HepG2 (cell line): ENCODE data around the gene MNT. TPM values are rescaled to one million over a fixed set of nuclear protein-coding genes. Genes with fewer than 3 reads are reported as not detected.

Experiments
- EED ChIP-seq: sonication (generic); formaldehyde crosslinking; IDR thresholded peaks from 2 replicates; pipeline ENCODE4 v1.5.0; 2020; ENCODE audit warnings: mild to moderate bottlenecking, missing genetic modification reagents
- GPN1 ChIP-seq: sonication (generic); formaldehyde crosslinking; IDR thresholded peaks from 2 replicates; pipeline ENCODE4 v1.5.1; 2020; ENCODE audit warnings: missing genetic modification reagents, borderline replicate concordance
- KDM5A ChIP-seq: fragments of 200-600 bp; sonication (generic); IDR thresholded peaks from 2 replicates; pipeline ENCODE4 v1.7.0; 2018; ENCODE audit warnings: antibody characterized with exemption, mild to moderate bottlenecking, low read length, borderline replicate concordance
- PRMT3 ChIP-seq: sonication (generic); formaldehyde crosslinking; IDR thresholded peaks from 2 replicates; pipeline ENCODE4 v1.8.1; 2022; ENCODE audit warnings: low read depth, mild to moderate bottlenecking, moderate library complexity, missing genetic modification reagents, borderline replicate concordance
- SATB2 ChIP-seq: sonication (generic); formaldehyde crosslinking; IDR thresholded peaks from 2 replicates; pipeline ENCODE4 v1.5.0; 2020; ENCODE audit warnings: missing genetic modification reagents
- SIX4 ChIP-seq: sonication (generic); formaldehyde crosslinking; IDR thresholded peaks from 2 replicates; pipeline ENCODE4 v1.4.0; 2020; ENCODE audit warnings: missing genetic modification reagents
- ZFP37 ChIP-seq: sonication (generic); formaldehyde crosslinking; IDR thresholded peaks from 2 replicates; pipeline ENCODE4 v1.4.0; 2020; ENCODE audit warnings: missing genetic modification reagents, borderline replicate concordance
- ZNF24 ChIP-seq: fragments of 450-650 bp; IDR thresholded peaks from 2 replicates; pipeline ENCODE4 v1.6.1; 2017; ENCODE audit warnings: antibody characterized with exemption, mild to moderate bottlenecking
- ZNF350 ChIP-seq: sonication (generic); formaldehyde crosslinking; IDR thresholded peaks from 2 replicates; pipeline ENCODE4 v1.4.0; 2020; ENCODE audit warnings: mild to moderate bottlenecking, low read depth, missing genetic modification reagents, borderline replicate concordance
- ZNF382 ChIP-seq: sonication (generic); formaldehyde crosslinking; IDR thresholded peaks from 2 replicates; pipeline ENCODE4 v1.5.0; 2020; ENCODE audit warnings: missing genetic modification reagents, mild to moderate bottlenecking, borderline replicate concordance
- ZNF839 ChIP-seq: sonication (generic); formaldehyde crosslinking; IDR thresholded peaks from 2 replicates; pipeline ENCODE4 v1.4.0; 2020; ENCODE audit warnings: missing genetic modification reagents, mild to moderate bottlenecking, borderline replicate concordance
- polyA plus RNA-seq, 8 experiments: library from polyadenylated mRNA; depleted of rRNA in 3 of 8; stranded (reverse) in 7 of 8; unstranded in 1 of 8; fragments of >200 nt; fragmentation: Illumina TruSeq in 4 of 8; extraction: Trizol in 4 of 8; gene quantifications; 2 replicates each; pipeline versions ENCODE4 v1.2.1 to v1.2.3, GENCODE V29; 2011 to 2016; ENCODE audit warnings: low read depth in 4 of 8, missing spikeins in 1 of 8, mixed read lengths in 1 of 8; ENCODE audit not compliant: insufficient read depth in 1 of 8
- total RNA-seq, 5 experiments: library from RNA; depleted of rRNA; stranded (reverse); fragments of >200 nt; fragmentation: Illumina TruSeq; extraction: Trizol; gene quantifications; 2 replicates each; pipeline ENCODE4 v1.2.3, GENCODE V29; 2016; ENCODE audit warnings: low read depth in 1 of 5
- TF ChIP-seq, protein P1 (sequence below): sonication (generic); formaldehyde crosslinking; IDR thresholded peaks from 2 replicates; pipeline ENCODE4 v1.4.0; 2020; ENCODE audit warnings: mild to moderate bottlenecking, missing genetic modification reagents
- TF ChIP-seq, protein P2 (sequence below): sonication (generic); formaldehyde crosslinking; IDR thresholded peaks from 2 replicates; pipeline ENCODE4 v1.4.0; 2020; ENCODE audit warnings: mild to moderate bottlenecking, low read depth, missing genetic modification reagents
- TF ChIP-seq, protein P3 (sequence below): sonication (generic); formaldehyde crosslinking; IDR thresholded peaks from 2 replicates; pipeline ENCODE4 v1.8.0; 2022; ENCODE audit warnings: mild to moderate bottlenecking, missing genetic modification reagents, moderate library complexity
- TF ChIP-seq, protein P4 (sequence below): sonication (generic); formaldehyde crosslinking; IDR thresholded peaks from 2 replicates; pipeline ENCODE4 v1.4.0; 2020; ENCODE audit warnings: mild to moderate bottlenecking, missing genetic modification reagents
- TF ChIP-seq, protein P5 (sequence below): sonication (generic); formaldehyde crosslinking; IDR thresholded peaks from 2 replicates; pipeline ENCODE4 v1.4.0; 2020; ENCODE audit warnings: missing genetic modification reagents
- TF ChIP-seq, protein P6 (sequence below): IDR thresholded peaks from 2 replicates; pipeline ENCODE4 v1.6.1; 2016; ENCODE audit warnings: mild to moderate bottlenecking, missing biosample characterization, missing genetic modification reagents

MNT gene
- total and polyA plus RNA-seq, 2 of the 13 experiments (the other 11 are each of a cell fraction or from before 2014, with no cell fraction given): 2.1 to 3.5 TPM

DNA sequence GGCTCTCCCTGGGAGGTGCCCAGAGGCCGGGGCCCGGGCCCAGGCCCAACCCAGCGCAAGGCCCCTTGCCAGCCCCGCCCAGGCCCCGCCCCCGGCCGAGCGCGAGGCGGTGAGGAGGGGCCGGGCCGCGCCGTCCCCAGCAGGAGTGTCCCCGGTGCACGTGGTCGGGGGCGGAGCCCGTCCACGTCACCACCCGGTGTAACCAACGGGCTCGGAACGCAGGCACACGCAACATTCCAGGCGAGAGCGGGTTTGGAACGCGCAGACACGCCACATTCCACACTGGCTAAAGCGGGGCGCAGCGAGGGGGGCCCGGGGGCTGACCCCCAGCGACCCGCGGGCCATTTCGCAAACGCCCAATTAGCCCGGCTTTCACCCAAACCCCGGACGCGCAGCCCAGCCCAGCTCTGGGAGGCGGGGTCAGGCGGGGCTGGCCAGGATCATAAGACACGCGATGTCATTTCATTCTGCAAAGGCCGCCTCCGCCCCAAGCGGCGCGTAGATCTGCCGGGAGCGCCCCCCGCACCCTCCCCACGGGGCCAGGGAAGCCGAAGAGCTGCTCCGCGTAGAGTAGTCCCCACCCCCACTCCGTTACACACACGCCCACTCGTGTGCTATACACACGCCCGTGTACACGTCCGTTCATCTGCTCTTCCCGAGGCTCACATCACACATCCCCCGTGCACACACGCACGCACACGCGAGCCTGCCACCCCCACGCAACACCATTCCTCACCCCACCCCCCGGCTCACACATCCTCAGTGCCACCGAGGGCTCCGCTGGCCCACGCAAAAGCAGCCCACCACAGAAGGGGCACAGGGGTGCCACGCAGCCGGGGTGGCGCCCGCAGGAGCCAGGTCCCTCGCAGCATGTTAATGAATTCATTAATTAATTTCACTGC, 1.0 kb downstream of the MNT start (continued):
- TF ChIP-seq, protein P1, sequence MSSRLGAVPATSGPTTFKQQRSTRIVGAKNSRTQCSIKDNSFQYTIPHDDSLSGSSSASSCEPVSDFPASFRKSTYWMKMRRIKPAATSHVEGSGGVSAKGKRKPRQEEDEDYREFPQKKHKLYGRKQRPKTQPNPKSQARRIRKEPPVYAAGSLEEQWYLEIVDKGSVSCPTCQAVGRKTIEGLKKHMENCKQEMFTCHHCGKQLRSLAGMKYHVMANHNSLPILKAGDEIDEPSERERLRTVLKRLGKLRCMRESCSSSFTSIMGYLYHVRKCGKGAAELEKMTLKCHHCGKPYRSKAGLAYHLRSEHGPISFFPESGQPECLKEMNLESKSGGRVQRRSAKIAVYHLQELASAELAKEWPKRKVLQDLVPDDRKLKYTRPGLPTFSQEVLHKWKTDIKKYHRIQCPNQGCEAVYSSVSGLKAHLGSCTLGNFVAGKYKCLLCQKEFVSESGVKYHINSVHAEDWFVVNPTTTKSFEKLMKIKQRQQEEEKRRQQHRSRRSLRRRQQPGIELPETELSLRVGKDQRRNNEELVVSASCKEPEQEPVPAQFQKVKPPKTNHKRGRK (CRISPR knock-in tag): no peak
- TF ChIP-seq, protein P2, sequence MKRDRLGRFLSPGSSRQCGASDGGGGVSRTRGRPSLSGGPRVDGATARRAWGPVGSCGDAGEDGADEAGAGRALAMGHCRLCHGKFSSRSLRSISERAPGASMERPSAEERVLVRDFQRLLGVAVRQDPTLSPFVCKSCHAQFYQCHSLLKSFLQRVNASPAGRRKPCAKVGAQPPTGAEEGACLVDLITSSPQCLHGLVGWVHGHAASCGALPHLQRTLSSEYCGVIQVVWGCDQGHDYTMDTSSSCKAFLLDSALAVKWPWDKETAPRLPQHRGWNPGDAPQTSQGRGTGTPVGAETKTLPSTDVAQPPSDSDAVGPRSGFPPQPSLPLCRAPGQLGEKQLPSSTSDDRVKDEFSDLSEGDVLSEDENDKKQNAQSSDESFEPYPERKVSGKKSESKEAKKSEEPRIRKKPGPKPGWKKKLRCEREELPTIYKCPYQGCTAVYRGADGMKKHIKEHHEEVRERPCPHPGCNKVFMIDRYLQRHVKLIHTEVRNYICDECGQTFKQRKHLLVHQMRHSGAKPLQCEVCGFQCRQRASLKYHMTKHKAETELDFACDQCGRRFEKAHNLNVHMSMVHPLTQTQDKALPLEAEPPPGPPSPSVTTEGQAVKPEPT (CRISPR knock-in tag): no peak
- no peak for TF ChIP-seq ZNF839 (CRISPR knock-in tag)
- TF ChIP-seq SATB2 (CRISPR knock-in tag): no peak
- TF ChIP-seq, protein P3, sequence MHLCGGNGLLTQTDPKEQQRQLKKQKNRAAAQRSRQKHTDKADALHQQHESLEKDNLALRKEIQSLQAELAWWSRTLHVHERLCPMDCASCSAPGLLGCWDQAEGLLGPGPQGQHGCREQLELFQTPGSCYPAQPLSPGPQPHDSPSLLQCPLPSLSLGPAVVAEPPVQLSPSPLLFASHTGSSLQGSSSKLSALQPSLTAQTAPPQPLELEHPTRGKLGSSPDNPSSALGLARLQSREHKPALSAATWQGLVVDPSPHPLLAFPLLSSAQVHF (CRISPR knock-in tag): no peak
- no peak for TF ChIP-seq ZNF24
- no peak for TF ChIP-seq GPN1 (CRISPR knock-in tag)
- TF ChIP-seq, protein P4, sequence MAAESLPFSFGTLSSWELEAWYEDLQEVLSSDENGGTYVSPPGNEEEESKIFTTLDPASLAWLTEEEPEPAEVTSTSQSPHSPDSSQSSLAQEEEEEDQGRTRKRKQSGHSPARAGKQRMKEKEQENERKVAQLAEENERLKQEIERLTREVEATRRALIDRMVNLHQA (CRISPR knock-in tag): no peak
- no peak for TF ChIP-seq PRMT3
- TF ChIP-seq ZNF350 (CRISPR knock-in tag): peak; percentile 54; the same call in 1 of the 2 replicates
- no peak for TF ChIP-seq ZNF382 (CRISPR knock-in tag)
- 0 out of 2 replicates have a peak, but pooled peaks have one; percentile 49 for TF ChIP-seq ZFP37 (CRISPR knock-in tag)
- TF ChIP-seq KDM5A: no peak
- no peak for TF ChIP-seq SIX4 (CRISPR knock-in tag)
- TF ChIP-seq, protein P5, sequence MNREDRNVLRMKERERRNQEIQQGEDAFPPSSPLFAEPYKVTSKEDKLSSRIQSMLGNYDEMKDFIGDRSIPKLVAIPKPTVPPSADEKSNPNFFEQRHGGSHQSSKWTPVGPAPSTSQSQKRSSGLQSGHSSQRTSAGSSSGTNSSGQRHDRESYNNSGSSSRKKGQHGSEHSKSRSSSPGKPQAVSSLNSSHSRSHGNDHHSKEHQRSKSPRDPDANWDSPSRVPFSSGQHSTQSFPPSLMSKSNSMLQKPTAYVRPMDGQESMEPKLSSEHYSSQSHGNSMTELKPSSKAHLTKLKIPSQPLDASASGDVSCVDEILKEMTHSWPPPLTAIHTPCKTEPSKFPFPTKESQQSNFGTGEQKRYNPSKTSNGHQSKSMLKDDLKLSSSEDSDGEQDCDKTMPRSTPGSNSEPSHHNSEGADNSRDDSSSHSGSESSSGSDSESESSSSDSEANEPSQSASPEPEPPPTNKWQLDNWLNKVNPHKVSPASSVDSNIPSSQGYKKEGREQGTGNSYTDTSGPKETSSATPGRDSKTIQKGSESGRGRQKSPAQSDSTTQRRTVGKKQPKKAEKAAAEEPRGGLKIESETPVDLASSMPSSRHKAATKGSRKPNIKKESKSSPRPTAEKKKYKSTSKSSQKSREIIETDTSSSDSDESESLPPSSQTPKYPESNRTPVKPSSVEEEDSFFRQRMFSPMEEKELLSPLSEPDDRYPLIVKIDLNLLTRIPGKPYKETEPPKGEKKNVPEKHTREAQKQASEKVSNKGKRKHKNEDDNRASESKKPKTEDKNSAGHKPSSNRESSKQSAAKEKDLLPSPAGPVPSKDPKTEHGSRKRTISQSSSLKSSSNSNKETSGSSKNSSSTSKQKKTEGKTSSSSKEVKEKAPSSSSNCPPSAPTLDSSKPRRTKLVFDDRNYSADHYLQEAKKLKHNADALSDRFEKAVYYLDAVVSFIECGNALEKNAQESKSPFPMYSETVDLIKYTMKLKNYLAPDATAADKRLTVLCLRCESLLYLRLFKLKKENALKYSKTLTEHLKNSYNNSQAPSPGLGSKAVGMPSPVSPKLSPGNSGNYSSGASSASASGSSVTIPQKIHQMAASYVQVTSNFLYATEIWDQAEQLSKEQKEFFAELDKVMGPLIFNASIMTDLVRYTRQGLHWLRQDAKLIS (CRISPR knock-in tag): no peak
- TF ChIP-seq, protein P6, sequence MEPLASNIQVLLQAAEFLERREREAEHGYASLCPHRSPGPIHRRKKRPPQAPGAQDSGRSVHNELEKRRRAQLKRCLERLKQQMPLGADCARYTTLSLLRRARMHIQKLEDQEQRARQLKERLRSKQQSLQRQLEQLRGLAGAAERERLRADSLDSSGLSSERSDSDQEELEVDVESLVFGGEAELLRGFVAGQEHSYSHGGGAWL: peak; percentile 57; the same call in 1 of the 2 replicates
- TF ChIP-seq EED: no peak; the same call in 1 of the 2 replicates
